ENCODE results near the gene TMEM127.

The TMEM127 gene

DNA sequence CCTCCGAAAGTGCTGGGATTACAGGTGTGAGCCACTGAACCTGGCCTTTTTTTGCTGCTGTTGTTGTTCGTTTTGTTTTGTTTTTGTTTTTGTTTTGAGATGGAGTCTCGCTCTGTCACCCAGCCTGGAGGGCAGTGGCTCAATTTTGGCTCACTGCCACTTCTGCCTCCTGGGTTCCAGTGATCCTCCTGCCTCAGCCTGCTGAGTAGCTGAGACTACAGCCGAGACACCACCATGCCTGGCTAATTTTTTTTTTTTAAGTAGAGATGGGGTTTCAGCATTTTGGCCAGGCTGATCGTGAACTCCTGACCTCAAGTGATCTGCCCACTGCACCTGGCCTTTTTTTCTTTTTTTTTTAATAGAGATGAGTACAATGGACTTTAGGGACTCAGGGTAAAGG lies 22.0 kb downstream of the TMEM127 start:
- Histone ChIP-seq H3K27me3 (ENCODE audit: control insufficient read depth in 2 of 2, insufficient read depth in 2 of 2, low read length in 2 of 2) (no peaks in the 10 kb centered on the region), H3K36me3 (ENCODE audit: control insufficient read depth in 2 of 2, insufficient read depth in 2 of 2, low read length in 2 of 2) (no peaks in the 10 kb centered on the region), H3K9me3 (ENCODE audit: control insufficient read depth in 2 of 2, low read length in 2 of 2) (no peaks in the 10 kb centered on the region), H3K4me1 (ENCODE audit: control insufficient read depth in 2 of 2, insufficient read depth in 2 of 2, low read length in 2 of 2) (peaks cover 0 to 3% of the 10 kb centered on the region in 2 donors), H3K27ac (ENCODE audit: low read depth in 2 of 2, low read length in 2 of 2) (no peak overlapping the region), H3K4me3 (ENCODE audit: low read length in 2 of 2) (no peak overlapping the region), H3K9ac (ENCODE audit: low read depth in 1 of 2, low read length in 2 of 2) (no peak overlapping the region)

DNA sequence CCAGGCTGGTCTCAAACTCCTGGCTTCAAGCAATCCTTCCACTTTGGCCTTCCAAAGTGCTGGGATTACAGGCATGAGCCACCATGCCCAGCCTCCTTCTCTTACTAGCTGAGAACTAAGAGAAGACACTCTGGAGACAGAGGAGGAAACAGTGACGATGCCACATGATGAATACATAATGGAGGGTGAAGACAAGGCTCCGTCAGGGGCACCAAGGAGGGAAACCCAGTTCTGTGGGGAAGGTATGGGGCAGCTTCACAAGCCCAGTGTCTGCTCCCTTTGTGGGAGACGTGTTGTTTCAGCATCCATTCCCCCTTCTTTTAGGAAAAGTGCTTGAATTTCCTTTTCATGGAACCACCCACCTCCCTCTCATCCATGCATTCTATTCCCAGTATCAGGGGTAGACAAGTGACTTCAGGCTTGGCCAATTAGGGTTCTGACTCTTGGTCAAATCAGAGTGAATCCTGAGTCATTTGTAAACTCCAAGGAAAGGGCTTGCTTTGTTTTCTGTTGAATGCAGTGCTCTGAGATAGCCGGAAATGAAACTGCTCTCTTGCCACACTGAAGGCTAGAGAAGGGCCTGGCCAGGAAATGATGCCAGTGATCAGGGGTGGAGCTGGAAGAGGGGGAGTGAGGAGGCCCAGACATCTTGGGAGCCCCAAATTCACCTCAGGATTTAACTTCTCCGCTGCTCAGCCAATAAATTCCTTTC lies 23.7 kb downstream of the TMEM127 start:
- peak overlapping the region in 1 of 2 donors; percentile 31 for H3K9ac ChIP-seq (ENCODE audit: low read depth in 1 of 2, low read length in 2 of 2)
- no peaks in the 10 kb centered on the region for H3K9me3 ChIP-seq (ENCODE audit: control insufficient read depth in 2 of 2, low read length in 2 of 2)
- H3K36me3 ChIP-seq (ENCODE audit: control insufficient read depth in 2 of 2, insufficient read depth in 2 of 2, low read length in 2 of 2): no peaks in the 10 kb centered on the region
- H3K4me1 ChIP-seq (ENCODE audit: control insufficient read depth in 2 of 2, insufficient read depth in 2 of 2, low read length in 2 of 2): peaks cover 0 to 3% of the 10 kb centered on the region in 2 donors
- no peaks in the 10 kb centered on the region for H3K27me3 ChIP-seq (ENCODE audit: control insufficient read depth in 2 of 2, insufficient read depth in 2 of 2, low read length in 2 of 2)
- H3K27ac ChIP-seq (ENCODE audit: low read depth in 2 of 2, low read length in 2 of 2): peak overlapping the region; percentile 66 to 73
- H3K4me3 ChIP-seq (ENCODE audit: low read length in 2 of 2): peak overlapping the region; percentile 2 to 43

DNA sequence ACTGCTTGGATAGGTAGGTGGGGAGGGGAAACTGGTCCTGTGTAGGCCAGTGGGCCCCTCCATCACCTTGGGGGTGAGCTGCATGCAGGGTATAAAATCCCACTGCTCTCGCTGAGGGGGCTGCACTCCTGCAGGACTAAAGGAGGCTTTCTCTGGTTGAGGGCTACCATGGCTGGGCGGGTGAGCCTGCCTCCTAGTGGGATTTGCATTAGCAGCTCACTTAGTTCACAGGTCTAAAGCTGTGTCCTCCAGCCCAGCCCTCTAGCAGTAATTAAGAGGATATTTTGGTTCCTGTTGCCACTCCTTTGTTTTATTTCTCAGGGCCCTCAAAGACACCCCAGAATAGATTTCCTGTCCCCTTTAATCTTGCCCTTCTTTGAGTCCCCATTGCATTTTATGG lies 24.6 kb downstream of the TMEM127 start:
- H3K4me1 ChIP-seq (ENCODE audit: control insufficient read depth in 2 of 2, insufficient read depth in 2 of 2, low read length in 2 of 2): peaks cover 0 to 3% of the 10 kb centered on the region in 2 donors
- H3K4me3 ChIP-seq (ENCODE audit: low read length in 2 of 2): no peak overlapping the region
- peaks cover 0 to 3% of the 10 kb centered on the region in 2 donors for H3K36me3 ChIP-seq (ENCODE audit: control insufficient read depth in 2 of 2, insufficient read depth in 2 of 2, low read length in 2 of 2)
- no peaks in the 10 kb centered on the region for H3K9me3 ChIP-seq (ENCODE audit: control insufficient read depth in 2 of 2, low read length in 2 of 2)
- no peak overlapping the region for H3K9ac ChIP-seq (ENCODE audit: low read depth in 1 of 2, low read length in 2 of 2)
- no peaks in the 10 kb centered on the region for H3K27me3 ChIP-seq (ENCODE audit: control insufficient read depth in 2 of 2, insufficient read depth in 2 of 2, low read length in 2 of 2)
- no peak overlapping the region for H3K27ac ChIP-seq (ENCODE audit: low read depth in 2 of 2, low read length in 2 of 2)

DNA sequence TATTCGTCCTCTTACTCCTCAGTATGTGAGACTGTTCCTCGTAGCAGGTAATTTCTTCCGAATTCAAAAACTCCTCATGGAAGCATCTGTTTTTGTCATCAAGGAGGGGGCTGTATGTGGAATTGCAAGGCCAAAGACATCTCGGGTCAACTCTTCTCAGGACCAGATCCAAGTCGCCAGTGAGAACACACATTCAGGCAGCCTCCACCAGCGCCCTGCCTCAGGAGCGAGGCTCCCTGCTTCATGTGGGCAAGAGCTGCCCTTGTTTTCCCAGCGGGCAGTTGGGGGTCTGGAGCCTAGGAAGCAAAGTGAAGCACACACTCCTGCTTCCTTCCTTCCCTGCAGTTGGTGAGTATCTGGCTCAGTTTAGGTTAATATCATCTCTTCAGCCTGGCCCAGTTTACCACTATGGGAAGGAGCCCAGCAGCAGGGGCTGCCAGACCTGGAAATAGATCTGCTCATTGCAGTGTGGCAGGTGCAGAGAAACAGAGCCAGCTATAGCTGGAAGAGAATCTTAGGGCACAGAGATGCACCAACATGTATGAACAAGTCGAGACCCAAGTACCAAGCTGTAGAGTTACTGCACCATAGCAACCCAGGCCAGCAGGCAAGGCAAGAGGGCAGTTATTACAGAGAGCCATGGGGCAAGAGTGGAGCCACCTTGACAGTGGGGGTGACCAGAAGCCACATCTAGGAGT lies 25.3 kb downstream of the TMEM127 start:
- Histone ChIP-seq H3K4me3 (ENCODE audit: low read length in 2 of 2) (no peak overlapping the region), H3K9ac (ENCODE audit: low read depth in 1 of 2, low read length in 2 of 2) (no peak overlapping the region), H3K27ac (ENCODE audit: low read depth in 2 of 2, low read length in 2 of 2) (no peak overlapping the region)

DNA sequence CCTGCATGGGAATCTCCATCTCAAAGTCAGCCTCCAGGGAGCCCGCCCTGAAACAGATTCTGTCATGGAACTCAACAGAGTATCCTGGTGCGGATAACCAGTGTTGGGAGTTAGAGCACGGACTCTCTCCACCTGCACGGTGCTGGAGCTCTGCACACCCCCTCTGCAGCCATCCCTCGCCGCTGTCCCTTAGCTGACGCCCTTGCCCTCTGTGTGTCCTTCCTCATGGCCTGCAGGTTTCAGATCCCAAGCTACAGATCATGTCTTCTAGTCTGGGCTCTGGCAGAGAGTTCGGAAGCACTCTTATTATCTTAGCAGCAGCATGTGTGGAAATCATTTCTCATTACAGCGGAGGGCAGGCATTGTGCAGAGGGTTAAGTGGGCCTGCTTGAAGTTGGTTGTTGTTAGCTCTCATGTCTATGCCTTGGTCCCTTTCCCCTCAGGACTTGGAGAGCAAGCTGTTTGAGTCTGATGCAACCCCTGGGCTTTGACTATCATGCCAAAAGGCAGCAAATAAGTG lies 26.0 kb downstream of the TMEM127 start:
- peaks cover 0 to 5% of the 10 kb centered on the region in 2 donors for H3K36me3 ChIP-seq (ENCODE audit: control insufficient read depth in 2 of 2, insufficient read depth in 2 of 2, low read length in 2 of 2)
- H3K27ac ChIP-seq (ENCODE audit: low read depth in 2 of 2, low read length in 2 of 2): no peak overlapping the region
- H3K27me3 ChIP-seq (ENCODE audit: control insufficient read depth in 2 of 2, insufficient read depth in 2 of 2, low read length in 2 of 2): no peaks in the 10 kb centered on the region
- no peak overlapping the region for H3K9ac ChIP-seq (ENCODE audit: low read depth in 1 of 2, low read length in 2 of 2)
- H3K4me1 ChIP-seq (ENCODE audit: control insufficient read depth in 2 of 2, insufficient read depth in 2 of 2, low read length in 2 of 2): peaks cover 0 to 3% of the 10 kb centered on the region in 2 donors
- no peak overlapping the region for H3K4me3 ChIP-seq (ENCODE audit: low read length in 2 of 2)
- no peaks in the 10 kb centered on the region for H3K9me3 ChIP-seq (ENCODE audit: control insufficient read depth in 2 of 2, low read length in 2 of 2)

More for the DNA sequence above, 25.3 kb downstream of the TMEM127 start:
- Histone ChIP-seq H3K9me3 (ENCODE audit: control insufficient read depth in 2 of 2, low read length in 2 of 2) (no peaks in the 10 kb centered on the region), H3K27me3 (ENCODE audit: control insufficient read depth in 2 of 2, insufficient read depth in 2 of 2, low read length in 2 of 2) (no peaks in the 10 kb centered on the region), H3K36me3 (ENCODE audit: control insufficient read depth in 2 of 2, insufficient read depth in 2 of 2, low read length in 2 of 2) (peaks cover 0 to 5% of the 10 kb centered on the region in 2 donors), H3K4me1 (ENCODE audit: control insufficient read depth in 2 of 2, insufficient read depth in 2 of 2, low read length in 2 of 2) (peaks cover 0 to 3% of the 10 kb centered on the region in 2 donors)

DNA sequence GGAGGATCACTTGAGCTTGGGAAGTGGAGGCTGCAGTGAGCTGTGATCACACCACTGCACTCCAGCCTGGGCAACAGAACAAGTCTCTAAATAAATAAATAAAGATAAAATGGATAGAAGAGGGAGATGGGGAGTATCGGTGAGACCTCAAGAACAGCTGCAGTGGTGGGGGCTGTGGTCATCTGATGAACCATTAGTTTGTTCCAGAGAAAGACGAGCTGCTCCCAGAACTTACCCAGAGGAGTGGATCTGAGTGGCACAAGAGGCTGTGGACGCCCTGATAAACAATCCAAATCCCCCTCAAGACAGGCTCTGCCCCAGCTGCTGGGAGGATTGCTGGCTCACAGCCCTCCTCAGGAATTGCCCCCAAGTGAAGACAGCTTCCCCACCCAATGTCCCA lies 26.7 kb downstream of the TMEM127 start:
- H3K9ac ChIP-seq (ENCODE audit: low read depth in 1 of 2, low read length in 2 of 2): no peak overlapping the region
- H3K4me3 ChIP-seq (ENCODE audit: low read length in 2 of 2): no peak overlapping the region
- no peak overlapping the region for H3K27ac ChIP-seq (ENCODE audit: low read depth in 2 of 2, low read length in 2 of 2)
- no peaks in the 10 kb centered on the region for H3K9me3 ChIP-seq (ENCODE audit: control insufficient read depth in 2 of 2, low read length in 2 of 2)
- H3K36me3 ChIP-seq (ENCODE audit: control insufficient read depth in 2 of 2, insufficient read depth in 2 of 2, low read length in 2 of 2): peaks cover 0 to 5% of the 10 kb centered on the region in 2 donors
- H3K4me1 ChIP-seq (ENCODE audit: control insufficient read depth in 2 of 2, insufficient read depth in 2 of 2, low read length in 2 of 2): peaks cover 0 to 3% of the 10 kb centered on the region in 2 donors
- no peaks in the 10 kb centered on the region for H3K27me3 ChIP-seq (ENCODE audit: control insufficient read depth in 2 of 2, insufficient read depth in 2 of 2, low read length in 2 of 2)

DNA sequence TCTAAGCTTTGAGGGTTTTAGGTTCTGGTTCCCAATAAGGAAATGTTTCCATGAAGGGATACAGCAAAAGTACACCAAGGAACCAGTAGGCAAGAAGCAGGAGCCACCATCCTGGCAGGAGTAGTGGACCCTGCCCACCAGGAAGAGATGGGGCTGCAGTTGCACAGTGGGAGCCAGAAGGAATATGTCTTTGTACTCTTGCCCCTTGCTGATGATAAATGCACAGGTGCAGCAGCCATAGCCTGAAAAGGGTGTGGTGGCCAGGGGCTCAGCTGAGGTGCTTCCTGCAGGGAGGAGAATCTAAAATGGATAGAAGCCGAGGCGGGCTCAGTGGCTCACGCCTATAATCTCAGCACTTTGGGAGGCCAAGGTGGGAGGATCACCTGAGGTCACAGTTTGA lies 27.5 kb downstream of the TMEM127 start:
- Histone ChIP-seq H3K4me3 (ENCODE audit: low read length in 2 of 2) (no peak overlapping the region), H3K27ac (ENCODE audit: low read depth in 2 of 2, low read length in 2 of 2) (no peak overlapping the region), H3K36me3 (ENCODE audit: control insufficient read depth in 2 of 2, insufficient read depth in 2 of 2, low read length in 2 of 2) (peaks cover 0 to 5% of the 10 kb centered on the region in 2 donors), H3K27me3 (ENCODE audit: control insufficient read depth in 2 of 2, insufficient read depth in 2 of 2, low read length in 2 of 2) (no peaks in the 10 kb centered on the region), H3K4me1 (ENCODE audit: control insufficient read depth in 2 of 2, insufficient read depth in 2 of 2, low read length in 2 of 2) (peaks cover 0 to 3% of the 10 kb centered on the region in 2 donors), H3K9ac (ENCODE audit: low read depth in 1 of 2, low read length in 2 of 2) (no peak overlapping the region), H3K9me3 (ENCODE audit: control insufficient read depth in 2 of 2, low read length in 2 of 2) (no peaks in the 10 kb centered on the region)

DNA sequence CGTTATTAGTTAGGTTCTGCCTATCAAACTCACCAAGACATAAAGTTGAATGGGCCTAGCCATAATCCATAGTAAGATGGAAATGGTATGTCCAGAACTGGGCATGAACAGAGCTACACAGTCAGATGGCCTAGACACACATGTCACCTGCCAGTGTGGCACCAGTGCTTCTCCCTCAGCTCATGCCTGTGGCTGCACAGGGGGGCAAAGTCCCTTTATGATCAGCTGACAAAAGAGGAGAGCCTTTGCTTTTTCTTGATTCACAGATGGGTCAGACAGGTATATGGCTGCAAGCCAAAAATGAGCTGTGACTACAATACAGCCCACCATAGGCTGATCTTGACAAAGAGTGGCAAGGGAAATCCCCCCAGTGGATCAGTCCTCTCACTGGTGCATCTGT lies 28.9 kb downstream of the TMEM127 start:
- peaks cover 0 to 5% of the 10 kb centered on the region in 2 donors for H3K36me3 ChIP-seq (ENCODE audit: control insufficient read depth in 2 of 2, insufficient read depth in 2 of 2, low read length in 2 of 2)
- H3K4me3 ChIP-seq (ENCODE audit: low read length in 2 of 2): no peak overlapping the region
- H3K27ac ChIP-seq (ENCODE audit: low read depth in 2 of 2, low read length in 2 of 2): no peak overlapping the region
- no peaks in the 10 kb centered on the region for H3K9me3 ChIP-seq (ENCODE audit: control insufficient read depth in 2 of 2, low read length in 2 of 2)
- H3K4me1 ChIP-seq (ENCODE audit: control insufficient read depth in 2 of 2, insufficient read depth in 2 of 2, low read length in 2 of 2): peaks cover 0 to 3% of the 10 kb centered on the region in 2 donors
- no peak overlapping the region for H3K9ac ChIP-seq (ENCODE audit: low read depth in 1 of 2, low read length in 2 of 2)
- H3K27me3 ChIP-seq (ENCODE audit: control insufficient read depth in 2 of 2, insufficient read depth in 2 of 2, low read length in 2 of 2): no peaks in the 10 kb centered on the region

DNA sequence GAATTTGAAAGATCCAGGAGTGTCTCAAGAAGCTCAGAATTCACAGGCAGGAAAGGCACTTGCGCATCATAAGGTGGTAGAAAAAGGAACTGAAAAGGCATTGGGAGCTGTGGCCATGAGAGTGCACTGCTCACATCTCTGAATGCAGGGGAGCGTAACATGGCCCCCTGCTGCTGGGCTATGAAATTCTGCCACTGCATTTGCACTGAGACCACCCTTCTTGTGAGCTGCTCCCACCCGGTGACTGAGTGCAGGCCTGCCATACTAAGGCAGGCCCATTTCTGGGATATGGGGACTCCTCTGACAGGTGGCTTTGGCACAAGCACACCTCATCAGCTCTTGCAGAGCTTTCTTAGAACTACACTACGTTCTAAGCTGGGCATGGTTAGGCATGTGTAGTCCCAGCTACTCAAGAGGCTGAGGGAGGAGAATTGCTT lies 31.9 kb downstream of the TMEM127 start:
- H3K27ac ChIP-seq (ENCODE audit: low read depth in 2 of 2, low read length in 2 of 2): no peak overlapping the region
- H3K4me1 ChIP-seq (ENCODE audit: control insufficient read depth in 2 of 2, insufficient read depth in 2 of 2, low read length in 2 of 2): no peaks in the 10 kb centered on the region
- H3K9ac ChIP-seq (ENCODE audit: low read depth in 1 of 2, low read length in 2 of 2): no peak overlapping the region
- H3K9me3 ChIP-seq (ENCODE audit: control insufficient read depth in 2 of 2, low read length in 2 of 2): no peaks in the 10 kb centered on the region
- peaks cover 0 to 5% of the 10 kb centered on the region in 2 donors for H3K36me3 ChIP-seq (ENCODE audit: control insufficient read depth in 2 of 2, insufficient read depth in 2 of 2, low read length in 2 of 2)
- no peaks in the 10 kb centered on the region for H3K27me3 ChIP-seq (ENCODE audit: control insufficient read depth in 2 of 2, insufficient read depth in 2 of 2, low read length in 2 of 2)
- H3K4me3 ChIP-seq (ENCODE audit: low read length in 2 of 2): no peak overlapping the region

DNA sequence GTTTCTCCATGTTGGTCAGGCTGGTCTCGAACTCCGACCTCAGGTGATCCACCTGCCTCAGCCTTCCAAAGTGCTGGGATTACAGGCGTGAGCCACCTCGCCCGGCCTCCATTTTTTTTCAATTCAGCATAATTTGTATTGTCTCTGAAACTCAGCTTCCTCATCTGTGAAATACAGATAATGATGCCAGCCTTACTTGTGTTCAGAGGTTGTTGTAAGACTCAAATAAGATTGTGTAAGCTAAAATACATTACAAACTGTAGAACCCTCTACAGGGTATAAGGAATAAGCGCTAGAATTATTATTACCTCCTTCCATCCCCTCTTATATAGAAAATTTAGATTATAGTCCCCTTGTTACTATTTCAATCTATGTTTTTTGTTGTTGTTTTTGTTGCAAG lies 32.4 kb downstream of the TMEM127 start:
- Histone ChIP-seq H3K4me3 (ENCODE audit: low read length in 2 of 2) (no peak overlapping the region), H3K27me3 (ENCODE audit: control insufficient read depth in 2 of 2, insufficient read depth in 2 of 2, low read length in 2 of 2) (no peaks in the 10 kb centered on the region), H3K27ac (ENCODE audit: low read depth in 2 of 2, low read length in 2 of 2) (no peak overlapping the region), H3K36me3 (ENCODE audit: control insufficient read depth in 2 of 2, insufficient read depth in 2 of 2, low read length in 2 of 2) (peaks cover 0 to 5% of the 10 kb centered on the region in 2 donors), H3K9ac (ENCODE audit: low read depth in 1 of 2, low read length in 2 of 2) (no peak overlapping the region), H3K4me1 (ENCODE audit: control insufficient read depth in 2 of 2, insufficient read depth in 2 of 2, low read length in 2 of 2) (no peaks in the 10 kb centered on the region), H3K9me3 (ENCODE audit: control insufficient read depth in 2 of 2, low read length in 2 of 2) (no peaks in the 10 kb centered on the region)

All from mucosa of rectum (tissue), 2 donors.